GM18507 (cell line): ENCODE data around the gene IDE.
"Not testable (repeated sequence)": the region's sequence is repeated elsewhere in the genome, so short reads cannot be mapped to it uniquely, and the experiment has no call there.

Source experiments
- DNase-seq: peaks from one replicate; pipeline ENCODE4 v3.0.0; 2011; ENCODE audit warnings: low read depth; ENCODE audit not compliant: insufficient read length; ENCODE audit errors: extremely low spot score
- FAIRE-seq: peaks from 2 replicates; lab custom pipeline; 2011; peaks lifted over from hg19 to GRCh38; lab: Jason Lieb, UNC

IDE gene

GRCh38 chr10:92505044-92505443 lies 68.8 kb downstream of the IDE start:
- no peak for FAIRE-seq

GRCh38 chr10:92502296-92502808 lies 71.5 kb downstream of the IDE start:
- DNase-seq (no peak), FAIRE-seq (no peak)

More at GRCh38 chr10:92505044-92505443, 68.8 kb downstream of the IDE start:
- DNase-seq, result no peak

DNA sequence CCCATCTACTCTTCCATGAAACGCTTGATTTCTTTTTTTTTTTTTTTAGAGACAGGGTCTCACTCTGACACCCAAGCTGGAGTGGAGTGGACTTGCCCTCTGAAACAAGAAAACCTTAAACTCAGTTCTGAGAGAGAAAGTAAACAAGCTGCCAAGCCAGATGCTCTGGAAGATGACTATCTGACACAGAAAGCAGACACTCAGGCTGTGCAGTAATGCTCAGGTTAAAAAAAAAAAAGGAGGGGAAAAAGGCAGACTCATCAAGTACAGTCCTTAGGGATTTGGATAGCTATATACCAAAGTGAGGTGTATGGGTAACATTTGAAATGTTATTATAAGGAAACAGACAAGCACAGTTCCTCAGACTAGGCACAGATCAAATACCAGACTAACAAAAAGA lies 80.5 kb downstream of the IDE start:
- FAIRE-seq, result no peak
- DNase-seq, result no peak

DNA sequence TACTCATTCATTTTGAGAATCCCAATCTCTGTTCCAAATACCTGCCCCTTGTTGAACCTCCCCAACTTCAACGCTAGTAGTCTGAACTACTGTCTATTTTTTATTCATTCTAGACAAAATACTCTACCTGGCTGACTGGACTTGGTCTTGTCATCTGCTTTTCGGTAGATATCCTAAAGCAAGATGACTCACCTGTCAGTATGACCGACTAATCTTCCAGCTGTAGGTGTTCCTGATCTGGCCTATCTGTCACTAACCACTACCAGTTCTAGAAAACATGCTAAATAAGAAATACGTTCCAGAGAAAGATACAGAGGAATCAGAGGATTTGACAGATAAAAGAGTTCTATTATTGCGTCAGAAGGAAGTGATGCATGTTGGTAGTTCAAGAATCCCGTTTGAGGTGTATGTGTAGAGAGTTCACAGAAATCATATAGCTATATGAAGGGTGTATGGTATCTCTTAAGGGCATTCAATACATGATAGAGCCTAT lies 81.1 kb downstream of the IDE start:
- FAIRE-seq (no peak), DNase-seq (no peak)

- DNase-seq (no peak), FAIRE-seq (no peak)
These were observed 83.5 kb downstream of the IDE start for GRCh38 chr10:92490387-92490786.

- DNase-seq (no peak), FAIRE-seq (no peak)
These were observed 87.3 kb downstream of the IDE start for GRCh38 chr10:92486637-92487036.

DNA sequence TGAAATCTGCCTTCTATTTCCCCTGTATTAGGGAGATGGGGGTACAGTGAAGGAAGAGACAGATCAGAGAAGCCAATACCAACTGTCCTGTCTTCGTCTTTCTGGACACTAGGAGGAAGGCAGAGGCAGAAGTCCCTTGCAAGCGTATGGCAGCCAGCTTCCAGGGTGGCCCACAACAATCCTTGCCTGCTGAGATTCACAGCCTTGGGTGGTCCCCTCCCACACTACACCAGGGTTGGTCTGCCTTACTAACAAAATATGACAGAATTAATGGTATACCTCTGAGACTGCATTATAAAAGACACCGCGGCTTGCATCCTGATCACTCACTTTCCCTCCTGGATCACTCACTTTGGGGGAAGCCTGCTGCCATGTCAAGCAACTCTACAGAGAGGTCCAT lies 90.4 kb downstream of the IDE start:
- FAIRE-seq (no peak), DNase-seq (no peak)

- DNase-seq (no peak), FAIRE-seq (no peak)
These were observed 93.5 kb downstream of the IDE start for GRCh38 chr10:92480413-92480812.

DNA sequence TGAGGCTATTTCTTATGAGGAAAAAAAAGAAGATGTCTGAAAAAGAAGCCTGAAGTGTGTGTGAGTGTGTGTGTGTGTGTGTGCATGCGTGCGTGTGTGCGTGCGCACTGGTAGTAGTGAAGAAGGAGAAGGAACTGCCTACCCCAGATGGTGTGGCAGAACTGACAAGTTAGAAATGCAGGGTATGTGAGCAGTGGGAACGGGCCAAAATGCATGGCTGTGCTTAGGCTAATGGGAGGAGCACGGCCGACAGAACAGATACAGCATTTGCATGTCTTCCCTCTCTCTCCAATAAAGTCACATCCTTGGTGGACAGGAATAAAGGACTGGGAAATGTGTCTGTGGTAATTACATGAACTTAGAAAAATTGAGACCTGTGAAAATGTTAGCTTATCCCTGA lies 94.3 kb downstream of the IDE start:
- no peak for DNase-seq
- FAIRE-seq, result no peak

DNA sequence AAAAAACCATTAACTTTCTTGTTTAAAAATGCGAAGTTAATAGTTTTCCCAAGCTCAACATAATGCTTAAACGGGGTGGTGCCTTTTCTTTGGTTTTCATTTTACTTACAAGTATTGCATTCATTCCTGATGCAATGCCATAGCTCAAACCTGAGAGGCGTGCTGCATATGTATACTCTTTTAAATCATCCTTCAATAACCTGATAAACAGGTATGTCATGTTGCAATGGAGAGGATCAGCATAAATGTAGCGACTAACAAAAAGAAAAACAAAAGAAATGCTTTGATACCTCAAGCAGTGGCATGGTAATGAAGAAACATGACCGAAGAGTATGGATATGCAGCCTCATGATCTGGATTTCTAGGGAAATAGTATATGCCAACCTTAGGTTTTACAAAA lies 95.4 kb downstream of the IDE start:
- FAIRE-seq, result no peak

GRCh38 chr10:92475357-92475868 lies 98.5 kb downstream of the IDE start:
- DNase-seq, result no peak
- FAIRE-seq, result no peak

More for the DNA sequence above, 95.4 kb downstream of the IDE start:
- no peak for DNase-seq

- FAIRE-seq (no peak), DNase-seq (no peak)
These were observed 103.9 kb downstream of the IDE start for GRCh38 chr10:92470026-92470425.

DNA sequence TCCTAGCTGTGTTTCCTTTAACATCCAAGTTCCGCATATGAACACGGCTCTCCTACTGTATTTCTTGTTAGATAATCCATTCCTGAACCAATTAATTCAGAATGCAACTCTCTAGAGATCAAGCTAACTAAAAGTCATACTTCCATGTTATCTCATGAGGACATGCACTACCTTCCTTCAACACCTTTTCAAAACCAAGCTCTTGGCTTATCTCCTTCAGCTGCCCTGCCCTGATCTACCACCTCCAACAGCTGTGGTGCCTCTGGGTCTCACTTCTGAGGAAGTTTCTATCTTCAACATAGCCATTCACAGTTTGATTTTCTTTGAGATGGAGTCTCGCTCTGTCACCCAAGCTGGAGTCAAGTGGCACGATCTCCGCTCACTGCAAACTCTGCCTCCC lies 109.5 kb downstream of the IDE start:
- DNase-seq (no peak), FAIRE-seq (no peak)

GRCh38 chr10:92463582-92463981 lies 110.3 kb downstream of the IDE start:
- DNase-seq, result no peak
- FAIRE-seq, result no peak

DNA sequence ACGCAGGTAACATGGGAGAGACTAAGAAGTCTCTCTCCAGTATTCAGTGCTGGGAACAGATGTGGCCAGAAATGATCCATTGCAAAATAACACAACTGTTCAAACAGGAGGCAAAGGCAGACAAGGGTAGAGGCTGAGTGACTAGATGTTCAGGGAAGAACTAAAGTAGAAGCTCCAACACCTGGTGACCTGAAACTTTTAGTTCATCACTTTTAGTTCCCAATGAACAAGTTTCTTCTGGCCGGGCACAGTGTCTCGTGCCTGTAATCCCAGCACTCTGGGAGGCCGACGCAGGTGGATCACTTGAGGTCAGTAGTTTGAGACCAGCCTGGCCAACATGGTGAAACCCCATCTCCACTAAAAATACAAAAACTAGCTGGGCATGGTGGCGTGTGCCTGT lies 118.9 kb downstream of the IDE start:
- not testable (repeated sequence) for FAIRE-seq, DNase-seq

DNA sequence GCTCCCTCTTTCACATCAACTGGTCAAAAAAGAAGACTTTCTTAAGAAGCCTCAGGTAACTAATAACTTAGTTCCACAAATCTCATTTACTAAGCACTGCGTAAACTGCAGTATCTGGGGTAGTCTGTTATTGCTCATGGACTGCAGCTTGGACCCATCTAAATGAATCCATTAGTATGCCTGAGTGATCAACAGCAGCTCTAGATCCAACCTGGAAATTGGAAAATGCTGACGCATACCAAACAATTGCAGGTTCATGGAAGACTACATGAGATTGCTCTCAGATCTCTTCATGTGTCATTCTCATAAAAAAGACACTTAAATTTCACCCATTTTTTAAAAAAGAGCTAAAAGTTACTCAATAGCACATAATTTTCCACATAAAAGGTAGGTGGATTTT lies 121.6 kb downstream of the IDE start:
- DNase-seq, result no peak
- no peak for FAIRE-seq

DNA sequence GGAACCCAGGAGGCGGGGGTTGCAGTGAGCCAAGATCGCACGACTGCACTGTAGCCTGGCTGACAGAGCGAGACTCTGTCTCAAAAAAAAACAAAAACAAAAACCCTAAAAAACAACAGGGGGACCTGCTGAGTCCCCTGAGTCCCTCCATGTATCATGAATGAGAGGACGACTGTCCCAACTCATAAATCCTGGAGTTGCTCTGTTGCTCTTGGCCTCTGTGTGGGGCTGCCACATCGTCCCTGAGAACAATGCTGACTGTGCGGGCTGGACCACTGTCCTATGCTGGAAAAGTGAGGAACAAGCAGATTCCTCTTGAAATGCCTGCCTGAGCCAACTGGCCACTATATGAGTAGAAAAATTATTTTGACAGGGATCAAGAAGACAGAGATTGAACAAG lies 122.5 kb downstream of the IDE start:
- FAIRE-seq (no peak), DNase-seq (no peak)

DNA sequence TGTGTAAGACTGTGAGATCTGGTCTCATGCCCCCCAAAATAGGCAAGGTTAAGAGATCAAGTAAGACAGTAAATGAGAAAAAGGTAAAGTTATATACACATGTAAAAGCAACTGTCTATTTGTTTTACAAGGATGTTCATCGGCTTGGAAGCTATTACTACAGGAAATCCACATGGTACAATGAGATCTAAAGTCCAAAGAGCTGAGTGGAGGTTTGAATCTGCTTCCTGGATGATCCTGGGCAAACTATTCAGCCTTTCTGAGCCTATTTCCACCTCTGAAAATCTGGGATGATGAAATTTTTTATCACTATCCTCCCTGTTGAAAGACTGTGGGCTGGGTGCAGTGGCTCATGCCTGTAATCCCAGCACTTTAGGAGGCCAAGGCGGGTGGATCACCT lies 123.0 kb downstream of the IDE start:
- no peak for DNase-seq
- FAIRE-seq, result no peak

GRCh38 chr10:92440578-92440977 lies 133.3 kb downstream of the IDE start:
- DNase-seq (no peak), FAIRE-seq (no peak)

- no peak for FAIRE-seq
- DNase-seq, result no peak
These were observed 135.7 kb downstream of the IDE start for GRCh38 chr10:92438220-92438619.

GRCh38 chr10:92436611-92437010 lies 137.3 kb downstream of the IDE start:
- DNase-seq, result no peak
- FAIRE-seq, result no peak

GRCh38 chr10:92436065-92436464 lies 137.8 kb downstream of the IDE start:
- not testable (repeated sequence) for DNase-seq

More at GRCh38 chr10:92436065-92436464, 137.8 kb downstream of the IDE start:
- not testable (repeated sequence) for FAIRE-seq
